Measurements from ENCODE around the gene SAP130.
"Not testable (repeated sequence)": the region's sequence is repeated elsewhere in the genome, so short reads cannot be mapped to it uniquely, and the experiment has no call there.

Gene SAP130

GRCh38 chr2:127945281-127945680 lies 82.6 kb downstream of the SAP130 start:
- DNase-seq, result no peak

DNA sequence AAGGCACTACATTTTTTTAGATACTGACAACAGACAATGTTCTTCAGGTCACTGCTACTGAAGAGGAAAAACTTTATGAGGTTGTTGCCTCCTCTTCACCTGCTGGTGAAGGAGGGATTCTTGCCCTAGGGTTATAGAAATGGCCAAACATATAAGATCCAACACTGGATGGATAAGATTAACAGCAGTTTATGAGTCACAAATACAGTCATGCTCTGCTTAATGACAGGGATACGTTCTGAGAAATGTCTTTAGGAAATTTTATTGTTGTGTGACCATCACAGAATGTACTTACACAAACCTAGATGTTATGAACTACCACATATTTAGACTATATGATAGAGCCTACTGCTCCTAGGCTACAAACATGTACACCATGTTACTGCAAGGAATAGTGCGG lies 84.7 kb downstream of the SAP130 start:
- DNase-seq, result no peak

DNA sequence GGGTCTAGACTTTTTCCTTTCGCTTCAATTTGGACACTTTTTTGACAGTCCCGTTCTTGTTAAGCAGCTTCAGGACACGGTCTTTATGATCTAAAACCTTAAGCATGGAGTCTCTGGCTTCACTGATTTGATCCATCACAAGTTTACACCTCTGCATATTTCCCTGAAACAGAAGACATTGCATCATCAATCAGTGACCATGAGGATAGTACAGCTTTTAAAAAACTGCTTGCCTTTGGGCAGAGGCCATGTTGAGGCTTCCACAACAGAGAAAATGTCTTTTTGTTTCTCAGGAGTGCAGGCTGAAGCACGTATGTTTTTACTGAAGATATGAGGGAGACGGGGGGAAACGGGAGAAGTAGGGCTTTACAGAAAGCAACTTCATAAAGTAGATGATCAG lies 85.9 kb downstream of the SAP130 start:
- no peak for DNase-seq

- DNase-seq, result no peak
Measured at GRCh38 chr2:127941461-127941860, 86.4 kb downstream of the SAP130 start.

DNA sequence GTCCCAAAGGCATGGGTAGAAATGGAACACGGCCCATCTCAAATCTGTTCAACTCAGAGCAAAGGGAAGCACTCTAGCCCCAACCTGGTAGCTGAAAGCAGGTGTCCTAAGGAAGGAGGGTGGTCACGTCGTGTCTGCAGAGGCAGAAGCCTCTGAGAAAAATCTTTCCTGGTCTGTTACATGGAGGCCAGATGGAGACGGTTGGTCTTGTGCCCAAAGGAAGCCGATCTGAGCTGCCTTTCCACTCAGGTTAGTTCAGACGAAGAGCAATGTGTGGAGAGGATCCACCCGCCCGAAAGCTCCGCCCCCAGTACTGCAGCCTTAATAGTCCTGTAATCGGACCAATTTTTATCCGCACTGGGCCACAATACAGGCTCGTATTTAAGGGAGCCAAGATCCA lies 87.2 kb downstream of the SAP130 start:
- DNase-seq, result no peak

DNA sequence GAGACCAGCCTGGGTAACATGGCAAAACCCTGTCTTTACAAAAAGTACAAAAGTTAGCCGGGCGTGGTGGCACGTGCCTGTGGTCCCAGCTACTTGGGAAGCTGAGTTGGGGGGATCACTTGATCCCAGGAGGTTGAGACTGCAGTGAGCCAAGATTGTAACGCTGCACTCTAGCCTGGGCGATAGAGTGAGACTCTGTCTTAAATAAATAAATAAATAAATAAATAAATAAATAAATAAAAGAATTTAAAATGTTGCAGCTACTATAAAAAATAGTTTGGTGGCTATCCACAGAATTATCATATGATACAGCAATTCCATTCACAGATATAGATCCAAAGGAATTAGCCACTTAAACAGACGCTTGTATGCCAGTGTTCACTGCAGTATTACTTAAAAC lies 92.5 kb downstream of the SAP130 start:
- no peak for DNase-seq

DNA sequence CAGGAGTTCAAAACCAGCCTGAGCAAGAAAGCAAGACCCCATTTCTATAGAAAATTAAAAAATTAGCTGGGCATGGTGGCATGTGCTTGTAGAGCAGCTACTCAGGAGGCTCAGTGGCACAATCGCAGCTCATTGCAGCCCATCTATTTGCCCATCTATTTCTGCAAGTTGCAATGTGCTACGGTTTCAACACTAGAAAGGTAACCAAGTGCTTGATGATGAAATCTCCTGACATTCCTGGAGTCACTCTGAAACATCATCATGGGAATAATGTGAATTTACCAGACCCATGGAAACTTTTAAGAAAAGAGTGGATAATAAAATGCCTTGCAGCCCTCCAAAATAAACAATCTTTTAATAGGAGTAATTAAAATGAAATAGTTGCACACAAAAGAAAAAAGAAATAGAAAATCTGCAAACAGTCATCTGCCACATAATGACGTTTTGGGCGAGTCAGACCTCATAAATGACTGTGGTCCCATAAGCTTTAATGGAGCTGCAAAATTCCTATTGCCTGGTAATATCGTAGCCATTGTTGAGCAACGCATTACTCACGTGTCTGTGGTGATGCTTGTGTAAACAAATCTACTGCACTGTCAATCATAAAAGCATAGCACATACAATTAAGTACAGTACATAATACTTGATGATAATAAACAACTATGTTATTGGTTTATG lies 95.5 kb downstream of the SAP130 start:
- DNase-seq, result no peak

GRCh38 chr2:127929449-127929848 lies 98.4 kb downstream of the SAP130 start:
- no peak for DNase-seq

DNA sequence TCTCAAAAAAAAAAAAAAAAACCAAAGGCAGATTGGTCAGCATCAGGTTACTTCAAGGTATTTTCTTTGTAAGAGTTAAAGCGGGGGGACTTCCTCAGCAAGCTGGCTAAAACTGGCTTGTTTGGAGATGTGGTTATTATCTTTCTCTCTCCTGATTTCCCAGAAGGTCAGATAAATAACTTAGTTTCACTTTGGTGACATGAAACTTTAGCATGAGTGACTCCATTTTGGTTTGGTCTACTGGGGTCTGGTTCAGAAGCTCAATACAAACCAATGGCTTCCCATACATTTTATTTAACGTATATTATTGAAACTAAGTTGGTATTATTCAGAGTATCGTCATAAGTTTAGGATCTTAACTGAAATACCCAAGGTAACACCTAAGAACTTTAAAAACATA lies 100.5 kb downstream of the SAP130 start:
- DNase-seq, result no peak

GRCh38 chr2:127917916-127918315 lies 109.9 kb downstream of the SAP130 start:
- DNase-seq, result no peak

GRCh38 chr2:127913808-127914457 lies 113.9 kb downstream of the SAP130 start:
- no peak for DNase-seq

DNA sequence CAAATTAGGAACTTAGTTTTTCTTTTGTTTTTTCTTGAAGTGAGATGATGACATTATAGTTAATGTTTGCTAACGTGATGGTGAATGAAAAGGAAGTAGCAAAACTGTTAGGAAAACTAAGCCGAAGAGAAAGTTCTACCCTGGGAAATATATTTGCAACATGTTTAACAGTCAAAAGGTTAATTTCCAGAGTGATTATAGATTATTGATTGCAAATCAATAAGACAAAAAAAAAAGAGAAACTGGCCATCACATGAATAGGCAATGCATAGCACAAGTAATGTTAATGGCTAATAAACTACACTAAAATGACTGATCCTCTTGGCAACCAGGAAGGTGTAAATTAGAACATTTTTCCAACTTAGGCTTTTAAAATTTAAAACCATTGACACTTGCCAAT lies 116.1 kb downstream of the SAP130 start:
- no peak for DNase-seq

- DNase-seq, result no peak
Measured at GRCh38 chr2:127910415-127910814, 117.4 kb downstream of the SAP130 start.

DNA sequence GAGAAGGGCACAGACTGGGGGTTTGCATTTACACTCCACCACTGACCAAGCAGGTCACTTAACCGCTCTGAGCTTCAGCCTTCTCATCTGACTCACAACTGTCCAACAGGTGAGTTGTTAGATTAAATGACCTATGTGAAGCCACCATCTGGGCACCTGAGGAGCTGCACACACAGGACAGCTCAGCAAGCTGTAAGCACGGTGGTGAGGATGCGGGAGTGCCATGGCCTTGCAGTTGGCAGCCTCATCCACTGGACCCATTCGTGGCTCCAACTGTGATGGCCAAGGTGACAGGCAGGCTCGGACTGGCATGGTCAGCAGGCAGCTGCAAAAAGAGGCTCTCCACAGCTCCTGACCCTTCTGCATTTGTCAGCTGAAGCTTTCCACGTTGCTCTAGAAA lies 118.8 kb downstream of the SAP130 start:
- DNase-seq, result no peak

DNA sequence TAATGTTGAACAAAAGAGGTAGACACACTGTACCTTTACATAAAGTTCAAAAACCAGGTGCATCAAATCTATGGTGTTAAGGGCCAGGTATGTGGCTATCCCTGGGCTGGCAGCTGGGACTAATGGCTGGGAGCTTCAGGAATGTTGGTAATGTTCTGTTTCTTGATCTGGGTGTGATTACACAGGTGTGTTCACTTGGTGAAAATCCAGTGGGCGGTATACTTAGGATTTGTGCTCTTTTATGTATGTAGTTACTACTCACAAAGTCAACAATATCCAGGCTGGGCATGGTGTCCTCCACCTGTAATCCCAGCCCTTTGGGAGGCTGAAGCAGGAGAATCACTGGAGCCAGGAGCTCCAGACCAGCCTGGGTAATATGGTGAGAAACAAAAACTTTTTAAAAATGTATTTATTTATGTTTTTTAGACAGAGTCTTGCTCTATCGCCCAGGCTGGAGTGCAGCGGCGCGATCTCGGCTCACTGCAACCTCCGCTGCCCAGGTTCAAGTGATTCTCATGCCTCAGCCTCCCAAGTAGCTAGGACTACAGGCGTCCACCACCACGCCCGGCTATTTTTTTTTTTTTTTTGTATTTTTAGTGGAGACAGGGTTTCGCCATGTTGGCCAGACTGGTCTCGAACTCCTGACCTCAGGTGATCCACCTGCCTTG lies 120.0 kb downstream of the SAP130 start:
- DNase-seq, result not testable (repeated sequence)

DNA sequence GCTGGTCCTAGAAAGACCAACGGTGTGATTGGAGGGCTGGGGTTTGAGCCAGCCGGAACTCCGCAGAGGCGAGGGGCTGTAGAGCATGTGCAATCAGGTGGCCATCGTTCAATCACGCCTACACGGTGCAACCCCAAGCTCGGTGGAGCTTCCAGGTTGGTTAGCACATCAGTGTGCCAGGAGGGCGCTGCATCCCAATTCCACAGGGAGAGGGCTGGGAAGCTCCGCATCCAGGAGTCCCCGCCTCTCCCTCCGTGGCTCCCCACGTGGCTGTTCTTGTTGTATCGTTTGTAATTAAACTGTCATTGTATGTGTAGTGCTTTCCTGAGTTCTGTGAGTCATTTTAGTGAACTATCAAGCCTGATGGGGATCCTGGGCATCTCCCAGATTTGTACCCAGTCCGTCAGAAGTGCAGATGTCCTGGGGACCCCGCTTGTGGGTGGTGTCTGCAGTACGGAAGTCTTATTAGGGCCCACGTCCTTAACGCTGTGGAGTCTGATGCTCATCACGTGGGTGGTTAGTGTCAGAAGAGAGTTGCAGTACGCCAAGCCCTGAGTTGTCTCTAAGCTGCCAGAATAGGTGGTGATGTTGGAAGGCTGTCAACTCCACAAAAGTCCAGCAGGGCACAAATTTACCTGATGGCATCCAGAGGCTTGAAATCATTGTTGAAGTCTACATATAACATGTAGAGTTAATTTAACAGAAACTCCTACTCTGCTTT lies 121.5 kb downstream of the SAP130 start:
- DNase-seq, result no peak

- no peak for DNase-seq
Measured at GRCh38 chr2:127901339-127902056, 126.4 kb downstream of the SAP130 start.

- no peak for DNase-seq
Measured at GRCh38 chr2:127897531-127898211, 130.2 kb downstream of the SAP130 start.

DNA sequence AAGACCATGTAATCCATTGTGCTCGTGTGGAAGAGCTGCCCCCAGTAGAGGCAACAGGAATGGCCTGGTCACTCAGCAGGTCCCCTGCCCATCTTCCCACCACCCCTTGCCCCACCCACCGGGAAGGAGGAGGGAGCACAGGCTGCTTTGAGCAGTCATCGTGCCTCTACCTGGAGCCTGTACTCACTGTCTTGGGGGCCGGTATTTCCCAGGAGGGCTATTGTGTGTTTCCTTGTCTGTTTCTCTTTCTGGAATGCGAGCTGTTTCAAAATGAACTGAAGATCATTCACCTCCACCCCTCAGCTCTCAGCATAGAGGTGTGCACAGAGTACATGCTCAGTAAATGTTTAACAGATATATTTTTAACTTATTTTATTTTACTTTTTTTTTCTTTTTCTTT lies 134.4 kb downstream of the SAP130 start:
- no peak for DNase-seq

- no peak for DNase-seq
Measured at GRCh38 chr2:127893033-127893432, 134.8 kb downstream of the SAP130 start.

GRCh38 chr2:127891811-127892210 lies 136.0 kb downstream of the SAP130 start:
- no peak for DNase-seq

Data from activated naive CD4-positive, alpha-beta T cell (primary cell).